ENCODE data around the gene CACNA1H.

- no peak for TF ChIP-seq CTCF (IDR thresholded peaks at IDR 0.05)
- no peak for TF ChIP-seq POLR2A (IDR thresholded peaks at IDR 0.05)
Observed at GRCh38 chr16:1174477-1175357, 21.8 kb downstream of the CACNA1H start.

Data from heart left ventricle (tissue), 13 donors.